ENCODE measurements around the gene ALOX5. TPM values are rescaled to one million over a fixed set of nuclear protein-coding genes. Genes with fewer than 3 reads are reported as not detected.
A peak's percentile ranks its signal among the peaks of the same experiment; 100 is the strongest.
"Not testable (repeated sequence)": the region's sequence is repeated elsewhere in the genome, so short reads cannot be mapped to it uniquely, and the experiment has no call there.

Gene ALOX5
- total RNA-seq (100 to 1,000 TPM in 6 of 7 donors, 10 to 100 TPM in 1; 87.2 to 357 (median 168) TPM), polyA plus RNA-seq (100 to 1,000 TPM in 2 of 3 donors, 10 to 100 TPM in 1; 69.3 to 184 (median 119) TPM)
- long read RNA-seq, donor 1, transcript ALOX5-201 (14 exons, 2,506 nt): major isoform, 7 of 7 reads
- long read RNA-seq, donor 1, partial matches to known transcripts: 0 of 7 reads
- long read RNA-seq, donor 1, other reads (novel, unspliced or antisense): 0 of 7 reads
- long read RNA-seq, donor 2, transcript ALOX5-201 (14 exons, 2,506 nt): major isoform, 9 of 10 reads
- long read RNA-seq, donor 2, partial matches to known transcripts: 0 of 10 reads
- long read RNA-seq, donor 2, other reads (novel, unspliced or antisense): 0 of 10 reads

DNA sequence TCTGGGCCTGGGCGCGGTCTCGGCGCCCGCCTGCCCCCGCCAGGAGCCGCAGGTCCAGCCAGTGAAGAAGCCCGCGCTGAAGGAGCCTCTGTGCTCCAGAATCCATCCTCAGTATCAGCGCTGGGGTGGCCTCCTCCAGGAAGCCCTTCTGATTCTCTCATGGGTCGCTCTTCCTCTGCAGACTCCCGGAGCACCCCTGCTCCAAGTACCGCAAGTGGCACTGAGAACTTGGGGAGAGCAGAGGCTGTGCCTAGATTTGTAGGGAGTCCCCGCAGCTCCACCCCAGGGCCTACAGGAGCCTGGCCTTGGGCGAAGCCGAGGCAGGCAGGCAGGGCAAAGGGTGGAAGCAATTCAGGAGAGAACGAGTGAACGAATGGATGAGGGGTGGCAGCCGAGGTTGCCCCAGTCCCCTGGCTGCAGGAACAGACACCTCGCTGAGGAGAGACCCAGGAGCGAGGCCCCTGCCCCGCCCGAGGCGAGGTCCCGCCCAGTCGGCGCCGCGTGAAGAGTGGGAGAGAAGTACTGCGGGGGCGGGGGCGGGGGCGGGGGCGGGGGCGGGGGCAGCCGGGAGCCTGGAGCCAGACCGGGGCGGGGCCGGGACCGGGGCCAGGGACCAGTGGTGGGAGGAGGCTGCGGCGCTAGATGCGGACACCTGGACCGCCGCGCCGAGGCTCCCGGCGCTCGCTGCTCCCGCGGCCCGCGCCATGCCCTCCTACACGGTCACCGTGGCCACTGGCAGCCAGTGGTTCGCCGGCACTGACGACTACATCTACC, at the start of gene ALOX5:
Gene ALOX5, plus strand, starts transcription at position 641 of the 774 bp plus-strand sequence. Its CDS starts 64 bp downstream, at position 705.
- intact Hi-C loops (cut with DNase I; ENCODE audit: low total_unique reads): no loop called here
- peak within 1 kb of the TSS; percentile 27 to 88 (median 66) for H3K4me3 ChIP-seq
- TF ChIP-seq, protein P1, sequence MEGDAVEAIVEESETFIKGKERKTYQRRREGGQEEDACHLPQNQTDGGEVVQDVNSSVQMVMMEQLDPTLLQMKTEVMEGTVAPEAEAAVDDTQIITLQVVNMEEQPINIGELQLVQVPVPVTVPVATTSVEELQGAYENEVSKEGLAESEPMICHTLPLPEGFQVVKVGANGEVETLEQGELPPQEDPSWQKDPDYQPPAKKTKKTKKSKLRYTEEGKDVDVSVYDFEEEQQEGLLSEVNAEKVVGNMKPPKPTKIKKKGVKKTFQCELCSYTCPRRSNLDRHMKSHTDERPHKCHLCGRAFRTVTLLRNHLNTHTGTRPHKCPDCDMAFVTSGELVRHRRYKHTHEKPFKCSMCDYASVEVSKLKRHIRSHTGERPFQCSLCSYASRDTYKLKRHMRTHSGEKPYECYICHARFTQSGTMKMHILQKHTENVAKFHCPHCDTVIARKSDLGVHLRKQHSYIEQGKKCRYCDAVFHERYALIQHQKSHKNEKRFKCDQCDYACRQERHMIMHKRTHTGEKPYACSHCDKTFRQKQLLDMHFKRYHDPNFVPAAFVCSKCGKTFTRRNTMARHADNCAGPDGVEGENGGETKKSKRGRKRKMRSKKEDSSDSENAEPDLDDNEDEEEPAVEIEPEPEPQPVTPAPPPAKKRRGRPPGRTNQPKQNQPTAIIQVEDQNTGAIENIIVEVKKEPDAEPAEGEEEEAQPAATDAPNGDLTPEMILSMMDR (IDR thresholded peaks at IDR 0.05 in 8 of 11, conservative IDR thresholded peaks at IDR 0.05 in 3 of 11): no peak
- TF ChIP-seq POLR2AphosphoS5 (IDR thresholded peaks at IDR 0.05): peak; percentile 58 to 78 (median 76)
- 0 to 3% (median 1%) methylated on average over 14 to 57 of the region's 59 CpGs for WGBS, 5 donors
- DNase-seq: peak; percentile 95
- H3K27me3 ChIP-seq (replicated peaks in 1 of 7): peaks cover 0 to 56% (median 18%) of the 10 kb centered on the region in 7 donors
- H3K9me3 ChIP-seq: no peaks in the 10 kb centered on the region
- H3K4me1 ChIP-seq: peaks cover 12 to 99% (median 88%) of the 10 kb centered on the region in 6 donors
- no peaks in the 10 kb centered on the region for H3K36me3 ChIP-seq
- H3K27ac ChIP-seq: peak within 1 kb of the TSS; percentile 30 to 96 (median 87)

DNA sequence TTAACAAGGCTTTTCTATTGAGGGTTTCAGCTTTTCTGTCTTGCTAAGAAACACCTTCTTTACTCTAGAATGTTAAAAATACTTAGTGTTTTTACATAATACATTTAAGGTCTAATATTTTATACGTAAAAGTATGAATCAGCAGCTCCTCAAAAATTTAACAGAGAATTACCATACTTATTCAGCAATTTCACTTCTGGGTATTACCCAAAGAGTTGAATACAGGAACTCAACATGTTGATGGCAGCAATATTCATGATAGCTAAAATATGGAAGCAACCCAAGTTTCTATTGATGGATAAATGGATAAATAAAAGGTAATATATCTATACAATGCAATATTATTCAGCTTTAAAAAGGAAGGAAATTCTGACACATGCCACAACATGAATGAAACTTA, 48.9 kb upstream of the ALOX5 start:
- intact Hi-C loops (cut with DNase I; ENCODE audit: low total_unique reads): no loop called here
- TF ChIP-seq POLR2AphosphoS5 (IDR thresholded peaks at IDR 0.05) (no peak), POLR2A (IDR thresholded peaks at IDR 0.05) (no peak)
- TF ChIP-seq, protein P1 (IDR thresholded peaks at IDR 0.05 in 8 of 11, conservative IDR thresholded peaks at IDR 0.05 in 3 of 11): no peak
- Histone ChIP-seq H3K27me3 (replicated peaks in 1 of 7) (no peaks in the 10 kb centered on the region), H3K4me3 (no peak overlapping the region), H3K36me3 (no peaks in the 10 kb centered on the region), H3K27ac (no peak overlapping the region), H3K4me1 (no peaks in the 10 kb centered on the region), H3K9me3 (peaks cover 0 to 32% (median 21%) of the 10 kb centered on the region in 8 donors)
- WGBS, 5 donors: 72 to 89% (median 77%) methylated on average over 1 of the region's 1 CpG
- no peak for DNase-seq

DNA sequence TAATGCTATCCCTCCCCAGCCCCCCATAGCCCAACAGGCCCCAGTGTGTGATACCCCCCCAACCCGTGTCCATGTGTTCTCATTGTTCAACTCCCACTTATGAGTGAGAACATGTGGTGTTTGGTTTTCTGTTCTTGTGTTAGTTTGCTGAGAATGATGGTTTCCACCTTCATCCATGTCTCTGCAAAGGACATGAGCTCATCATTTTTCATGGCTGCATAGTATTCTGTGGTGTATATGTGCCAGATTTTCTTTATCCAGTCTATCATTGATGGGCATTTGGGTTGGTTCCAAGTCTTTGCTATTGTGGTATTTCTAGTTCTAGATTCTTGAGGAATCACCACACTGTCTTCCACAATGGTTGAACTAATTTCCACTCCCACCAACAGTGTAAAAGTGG, 47.2 kb upstream of the ALOX5 start:
- H3K27me3 ChIP-seq (replicated peaks in 1 of 7); H3K4me3 ChIP-seq; H3K36me3 ChIP-seq; H3K4me1 ChIP-seq; DNase-seq; H3K27ac ChIP-seq; intact Hi-C loops (cut with DNase I; ENCODE audit: low total_unique reads): not testable (repeated sequence)
- H3K9me3 ChIP-seq: peaks cover 0 to 31% (median 20%) of the 10 kb centered on the region in 8 donors
- WGBS, 5 donors: 77 to 100% (median 94%) methylated on average over 1 of the region's 1 CpG

DNA sequence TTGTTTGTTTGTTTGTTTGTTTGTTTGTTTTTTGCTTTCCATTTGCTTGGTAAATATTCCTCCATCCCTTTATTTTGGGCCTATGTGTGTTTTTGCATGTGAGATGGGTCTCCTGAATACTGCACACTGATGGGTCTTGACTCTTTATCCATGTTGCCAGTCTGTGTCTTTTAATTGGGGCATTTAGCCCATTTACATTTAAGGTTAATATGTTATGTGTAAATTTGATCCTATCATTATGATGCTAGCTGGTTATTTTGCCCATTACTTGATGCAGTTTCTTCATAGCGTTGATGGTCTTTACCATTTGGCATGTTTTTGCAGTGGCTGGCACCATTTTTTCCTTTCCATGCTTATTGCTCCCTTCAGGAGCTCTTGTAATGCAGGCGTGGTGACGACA, 42.2 kb upstream of the ALOX5 start:
- peaks cover 0 to 21% (median 10%) of the 10 kb centered on the region in 8 donors for H3K9me3 ChIP-seq
- H3K4me3 ChIP-seq; H3K27ac ChIP-seq; DNase-seq; intact Hi-C loops (cut with DNase I; ENCODE audit: low total_unique reads); H3K4me1 ChIP-seq; H3K36me3 ChIP-seq; H3K27me3 ChIP-seq (replicated peaks in 1 of 7): not testable (repeated sequence)
- WGBS, 5 donors: 91 to 99% (median 93%) methylated on average over 3 of the region's 3 CpGs

DNA sequence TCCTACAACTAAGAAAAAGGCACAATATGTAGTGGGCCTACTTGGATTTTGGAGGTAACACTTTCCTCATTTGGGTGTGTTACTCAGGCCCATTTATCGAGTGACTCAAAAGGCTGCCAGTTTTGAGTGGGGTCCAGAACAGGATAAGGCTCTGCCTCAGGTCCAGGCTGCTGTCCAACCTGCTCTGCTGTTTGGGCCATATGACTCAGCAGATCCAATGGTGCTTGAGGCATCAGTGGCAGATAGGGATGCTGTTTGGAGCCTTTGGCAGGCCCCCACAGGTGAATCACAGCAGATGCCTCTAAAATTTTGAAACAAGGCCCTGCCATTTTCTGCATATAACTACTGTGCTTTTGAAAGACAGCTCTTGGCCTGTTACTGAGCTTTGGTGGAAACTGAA, 34.1 kb upstream of the ALOX5 start:
- WGBS, 5 donors: 92 to 100% (median 96%) methylated on average over 1 of the region's 1 CpG; no CpG with 5 or more reads in 1 of the 5 donors
- DNase-seq: no peak
- Histone ChIP-seq H3K4me3 (no peak overlapping the region), H3K27ac (no peak overlapping the region), H3K27me3 (replicated peaks in 1 of 7) (no peaks in the 10 kb centered on the region), H3K36me3 (no peaks in the 10 kb centered on the region), H3K4me1 (no peaks in the 10 kb centered on the region), H3K9me3 (peaks cover 0 to 23% (median 7%) of the 10 kb centered on the region in 8 donors)
- TF ChIP-seq POLR2A (IDR thresholded peaks at IDR 0.05) (no peak), POLR2AphosphoS5 (IDR thresholded peaks at IDR 0.05) (no peak)
- TF ChIP-seq, protein P1 (IDR thresholded peaks at IDR 0.05 in 8 of 11, conservative IDR thresholded peaks at IDR 0.05 in 3 of 11): no peak
- intact Hi-C loops (cut with DNase I; ENCODE audit: low total_unique reads): no loop called here

DNA sequence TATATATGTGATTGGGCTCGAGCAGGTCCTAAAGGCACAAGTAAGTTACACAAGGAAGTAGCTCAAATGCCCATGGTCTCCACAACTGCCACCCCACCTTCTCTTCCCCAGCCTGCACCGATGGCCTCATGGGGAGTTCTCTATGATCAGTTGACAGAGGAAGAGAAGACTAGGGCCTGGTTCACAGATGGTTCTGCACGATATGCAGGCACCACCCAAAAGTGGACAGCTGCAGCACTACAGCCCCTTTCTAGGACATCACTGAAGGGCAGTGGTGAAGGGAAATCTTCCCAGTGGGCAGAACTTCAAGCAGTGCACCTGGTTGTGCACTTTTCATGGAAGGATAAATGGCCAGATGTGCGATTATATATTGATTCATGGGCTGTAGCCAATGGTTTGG, 33.6 kb upstream of the ALOX5 start:
- intact Hi-C loops (cut with DNase I; ENCODE audit: low total_unique reads); H3K27ac ChIP-seq; H3K36me3 ChIP-seq; H3K4me1 ChIP-seq; DNase-seq; H3K4me3 ChIP-seq; H3K27me3 ChIP-seq (replicated peaks in 1 of 7): not testable (repeated sequence)
- peaks cover 0 to 23% (median 7%) of the 10 kb centered on the region in 8 donors for H3K9me3 ChIP-seq
- WGBS, 5 donors: 77 to 88% (median 80%) methylated on average over 4 of the region's 4 CpGs

DNA sequence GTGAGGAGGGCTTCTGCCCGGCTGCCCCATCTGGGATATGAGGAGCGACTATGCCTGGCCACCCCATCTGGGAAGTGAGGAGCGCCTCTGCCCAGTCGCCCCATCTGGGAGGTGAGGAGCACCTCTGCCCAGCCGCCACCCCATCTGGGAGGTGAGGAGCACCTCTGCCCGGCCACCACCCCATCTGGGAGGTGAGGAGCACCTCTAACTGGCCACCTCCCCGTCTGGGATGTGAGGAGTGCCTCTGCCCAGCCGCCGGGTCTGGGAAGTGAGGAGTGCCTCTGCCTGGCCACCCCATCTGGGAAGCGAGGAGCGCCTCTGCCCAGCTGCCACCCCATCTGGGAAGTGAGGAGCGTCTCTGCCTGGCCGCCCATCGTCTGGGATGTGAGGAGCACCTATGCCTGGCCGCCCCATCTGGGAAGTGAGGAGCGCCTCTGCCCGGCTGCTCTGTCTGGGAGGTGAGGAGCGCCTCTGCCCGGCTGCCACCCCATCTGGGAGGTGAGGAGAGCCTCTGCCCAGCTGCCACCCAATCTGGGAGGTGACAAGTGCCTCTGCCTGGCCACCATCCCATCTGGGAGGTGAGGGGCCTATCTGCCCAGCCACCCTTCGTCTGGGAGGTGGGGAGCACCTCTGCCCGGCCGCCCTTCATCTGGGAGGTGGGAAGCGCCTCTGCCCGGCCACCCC, 27.2 kb upstream of the ALOX5 start:
- H3K4me3 ChIP-seq; H3K4me1 ChIP-seq; H3K36me3 ChIP-seq; DNase-seq; intact Hi-C loops (cut with DNase I; ENCODE audit: low total_unique reads); H3K27me3 ChIP-seq (replicated peaks in 1 of 7); H3K27ac ChIP-seq: not testable (repeated sequence)
- peaks cover 0 to 28% (median 16%) of the 10 kb centered on the region in 8 donors for H3K9me3 ChIP-seq
- WGBS, 5 donors: 84 to 91% (median 90%) methylated on average over 4 to 24 of the region's 24 CpGs; no CpG with 5 or more reads in 1 of the 5 donors

All from spleen (tissue), 13 donors.